ENCODE results near the gene APOOL.

APOOL gene

DNA sequence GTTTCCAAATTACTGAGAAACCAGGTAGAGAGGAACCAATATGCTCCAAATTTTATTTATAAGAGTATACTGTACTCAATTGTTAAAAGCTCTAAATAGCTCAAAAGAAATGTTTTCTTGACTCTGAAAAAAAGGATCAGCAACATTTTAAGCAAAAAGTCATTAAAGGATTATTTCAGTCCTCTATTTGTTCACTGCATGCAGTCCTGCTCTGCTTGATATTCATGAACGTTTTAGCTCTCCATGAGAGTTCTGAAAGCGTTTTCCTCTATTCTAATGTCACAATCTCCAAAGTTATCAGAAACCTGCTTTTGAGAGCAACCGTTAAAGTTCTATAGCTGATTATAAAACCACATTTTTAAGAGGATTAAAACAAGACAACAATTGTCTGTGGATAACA, 110.5 kb downstream of the APOOL start:
- Histone ChIP-seq H3K36me3 (ENCODE audit: control insufficient read depth in 1 of 2, insufficient read depth in 2 of 2, low read length in 2 of 2) (no peaks in the 10 kb centered on the region), H3K27ac (ENCODE audit: low read depth, low read length) (no peak overlapping the region), H3K9me3 (ENCODE audit: control insufficient read depth in 1 of 2, low read length in 2 of 2) (no peaks in the 10 kb centered on the region), H3K4me3 (ENCODE audit: low read depth in 1 of 2, low read length in 2 of 2) (no peak overlapping the region), H3K27me3 (ENCODE audit: control insufficient read depth in 1 of 2, insufficient read depth in 2 of 2, low read length in 2 of 2) (no peaks in the 10 kb centered on the region), H3K9ac (ENCODE audit: low read depth in 1 of 2, low read length in 2 of 2) (no peak overlapping the region), H3K4me1 (ENCODE audit: control insufficient read depth in 1 of 2, insufficient read depth in 2 of 2, low read length in 2 of 2) (no peaks in the 10 kb centered on the region)

DNA sequence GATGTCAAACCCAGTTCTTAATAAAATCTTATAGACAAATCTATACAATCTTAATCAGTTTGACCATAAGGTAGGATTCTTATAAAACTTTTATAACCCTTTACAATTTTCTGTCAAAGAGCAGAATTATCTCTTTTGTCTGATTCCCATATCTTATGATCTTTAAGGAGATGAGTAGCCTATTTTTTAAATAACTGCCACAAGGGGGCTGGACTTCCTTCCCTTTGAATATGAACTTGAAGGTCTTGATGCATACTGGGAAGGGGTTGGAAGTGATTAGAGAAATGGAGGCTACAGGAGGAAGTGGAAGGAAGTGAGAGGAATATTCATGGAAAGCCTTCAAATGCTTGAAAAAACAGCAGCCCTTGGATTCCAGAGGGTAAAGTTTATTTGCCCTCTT, 111.1 kb downstream of the APOOL start:
- Histone ChIP-seq H3K27ac (ENCODE audit: low read depth, low read length) (no peak overlapping the region), H3K36me3 (ENCODE audit: control insufficient read depth in 1 of 2, insufficient read depth in 2 of 2, low read length in 2 of 2) (no peaks in the 10 kb centered on the region), H3K27me3 (ENCODE audit: control insufficient read depth in 1 of 2, insufficient read depth in 2 of 2, low read length in 2 of 2) (no peaks in the 10 kb centered on the region), H3K9ac (ENCODE audit: low read depth in 1 of 2, low read length in 2 of 2) (no peak overlapping the region), H3K9me3 (ENCODE audit: control insufficient read depth in 1 of 2, low read length in 2 of 2) (no peaks in the 10 kb centered on the region), H3K4me1 (ENCODE audit: control insufficient read depth in 1 of 2, insufficient read depth in 2 of 2, low read length in 2 of 2) (no peaks in the 10 kb centered on the region), H3K4me3 (ENCODE audit: low read depth in 1 of 2, low read length in 2 of 2) (no peak overlapping the region)

DNA sequence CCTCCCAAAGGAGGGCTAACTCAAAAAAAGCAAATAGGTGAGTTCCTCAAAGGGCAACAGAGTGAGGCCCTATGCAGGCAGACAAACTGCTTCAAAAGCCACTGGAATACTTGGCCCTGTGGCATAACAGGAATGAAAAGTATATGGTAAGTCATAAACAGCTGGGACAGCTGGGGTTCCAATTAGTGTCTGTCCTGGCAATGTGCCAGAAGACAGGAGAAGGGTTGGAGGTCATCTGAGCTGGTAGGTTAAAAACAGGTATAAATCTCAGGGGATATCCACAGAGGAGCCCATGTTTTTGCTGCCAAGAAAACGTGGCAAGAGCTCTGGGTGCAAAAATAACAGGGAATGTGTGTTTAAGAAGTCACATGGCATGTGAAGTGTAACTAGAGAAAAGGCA, 111.6 kb downstream of the APOOL start:
- Histone ChIP-seq H3K9me3 (ENCODE audit: control insufficient read depth in 1 of 2, low read length in 2 of 2) (no peaks in the 10 kb centered on the region), H3K4me3 (ENCODE audit: low read depth in 1 of 2, low read length in 2 of 2) (no peak overlapping the region), H3K9ac (ENCODE audit: low read depth in 1 of 2, low read length in 2 of 2) (no peak overlapping the region), H3K27me3 (ENCODE audit: control insufficient read depth in 1 of 2, insufficient read depth in 2 of 2, low read length in 2 of 2) (no peaks in the 10 kb centered on the region), H3K36me3 (ENCODE audit: control insufficient read depth in 1 of 2, insufficient read depth in 2 of 2, low read length in 2 of 2) (no peaks in the 10 kb centered on the region), H3K27ac (ENCODE audit: low read depth, low read length) (no peak overlapping the region), H3K4me1 (ENCODE audit: control insufficient read depth in 1 of 2, insufficient read depth in 2 of 2, low read length in 2 of 2) (no peaks in the 10 kb centered on the region)

DNA sequence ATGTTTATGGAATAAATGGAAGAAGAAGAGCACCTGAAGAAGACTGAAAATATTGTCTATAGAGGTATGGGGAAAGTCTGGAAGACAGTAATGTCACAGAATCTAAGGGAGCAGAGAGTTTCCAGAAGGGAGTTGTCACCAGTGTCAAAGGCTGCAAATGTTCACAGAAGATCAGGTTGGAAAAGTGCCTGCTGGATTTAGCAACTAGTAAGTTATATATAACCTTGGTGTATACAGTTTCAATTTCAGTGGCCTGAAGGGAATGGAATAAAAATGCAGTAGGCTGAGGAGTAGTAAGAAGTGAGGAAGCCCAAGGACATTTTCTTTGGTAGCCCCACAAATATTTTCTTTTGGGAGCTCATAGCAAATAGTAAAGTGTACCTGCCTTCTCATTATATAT, 132.7 kb downstream of the APOOL start:
- Histone ChIP-seq H3K4me1 (ENCODE audit: control insufficient read depth in 1 of 2, insufficient read depth in 2 of 2, low read length in 2 of 2) (no peaks in the 10 kb centered on the region), H3K36me3 (ENCODE audit: control insufficient read depth in 1 of 2, insufficient read depth in 2 of 2, low read length in 2 of 2) (no peaks in the 10 kb centered on the region), H3K4me3 (ENCODE audit: low read depth in 1 of 2, low read length in 2 of 2) (no peak overlapping the region), H3K27me3 (ENCODE audit: control insufficient read depth in 1 of 2, insufficient read depth in 2 of 2, low read length in 2 of 2) (no peaks in the 10 kb centered on the region), H3K27ac (ENCODE audit: low read depth, low read length) (no peak overlapping the region), H3K9ac (ENCODE audit: low read depth in 1 of 2, low read length in 2 of 2) (no peak overlapping the region), H3K9me3 (ENCODE audit: control insufficient read depth in 1 of 2, low read length in 2 of 2) (no peaks in the 10 kb centered on the region)

DNA sequence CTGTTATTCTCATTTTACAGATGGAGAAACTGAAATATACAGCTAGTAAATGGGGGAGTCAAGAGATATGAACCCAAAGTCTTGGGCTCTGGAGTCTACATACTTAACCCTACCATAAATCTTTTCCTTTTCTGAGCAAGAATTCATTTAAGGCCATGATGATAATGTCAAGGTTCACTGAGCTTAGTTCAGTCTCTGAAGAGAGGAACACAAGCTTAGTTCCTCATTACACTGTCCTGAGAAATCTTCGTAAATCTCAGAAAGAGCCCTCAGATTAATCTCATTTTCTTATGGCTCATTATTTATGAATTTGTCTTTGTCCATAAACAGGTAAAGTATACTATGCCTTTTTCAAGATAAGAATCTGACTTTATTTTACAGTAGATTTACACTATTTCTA, 135.7 kb downstream of the APOOL start:
- Histone ChIP-seq H3K36me3 (ENCODE audit: control insufficient read depth in 1 of 2, insufficient read depth in 2 of 2, low read length in 2 of 2) (no peaks in the 10 kb centered on the region), H3K27me3 (ENCODE audit: control insufficient read depth in 1 of 2, insufficient read depth in 2 of 2, low read length in 2 of 2) (no peaks in the 10 kb centered on the region), H3K4me1 (ENCODE audit: control insufficient read depth in 1 of 2, insufficient read depth in 2 of 2, low read length in 2 of 2) (no peaks in the 10 kb centered on the region), H3K9ac (ENCODE audit: low read depth in 1 of 2, low read length in 2 of 2) (no peak overlapping the region), H3K4me3 (ENCODE audit: low read depth in 1 of 2, low read length in 2 of 2) (no peak overlapping the region), H3K9me3 (ENCODE audit: control insufficient read depth in 1 of 2, low read length in 2 of 2) (no peaks in the 10 kb centered on the region), H3K27ac (ENCODE audit: low read depth, low read length) (no peak overlapping the region)

DNA sequence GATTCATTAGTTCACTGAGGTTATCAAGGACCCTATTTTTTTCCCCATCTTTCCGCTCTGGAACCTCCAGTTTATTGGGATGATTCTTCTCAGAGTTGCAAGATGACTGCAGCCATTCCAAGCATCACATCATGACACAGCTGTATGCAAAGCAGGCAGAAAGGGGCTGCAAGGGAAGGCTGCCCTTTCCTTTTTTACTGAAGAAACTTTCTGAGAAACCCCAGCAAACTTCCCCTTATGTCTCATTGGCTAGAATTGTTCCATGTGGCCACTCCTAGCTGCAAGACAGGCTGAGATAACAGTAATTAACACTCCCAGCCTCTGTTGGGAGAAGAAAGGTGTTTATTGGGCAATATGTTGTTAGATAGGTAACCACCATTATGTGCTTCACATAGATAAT, 137.3 kb downstream of the APOOL start:
- no peak overlapping the region for H3K9ac ChIP-seq (ENCODE audit: low read depth in 1 of 2, low read length in 2 of 2)
- no peaks in the 10 kb centered on the region for H3K36me3 ChIP-seq (ENCODE audit: control insufficient read depth in 1 of 2, insufficient read depth in 2 of 2, low read length in 2 of 2)
- H3K27me3 ChIP-seq (ENCODE audit: control insufficient read depth in 1 of 2, insufficient read depth in 2 of 2, low read length in 2 of 2), result no peaks in the 10 kb centered on the region
- no peaks in the 10 kb centered on the region for H3K9me3 ChIP-seq (ENCODE audit: control insufficient read depth in 1 of 2, low read length in 2 of 2)
- no peak overlapping the region for H3K4me3 ChIP-seq (ENCODE audit: low read depth in 1 of 2, low read length in 2 of 2)
- no peaks in the 10 kb centered on the region for H3K4me1 ChIP-seq (ENCODE audit: control insufficient read depth in 1 of 2, insufficient read depth in 2 of 2, low read length in 2 of 2)
- no peak overlapping the region for H3K27ac ChIP-seq (ENCODE audit: low read depth, low read length)

All from duodenal mucosa (tissue), 2 donors.